ENCODE data around the gene SPINK9.

The SPINK9 gene

DNA sequence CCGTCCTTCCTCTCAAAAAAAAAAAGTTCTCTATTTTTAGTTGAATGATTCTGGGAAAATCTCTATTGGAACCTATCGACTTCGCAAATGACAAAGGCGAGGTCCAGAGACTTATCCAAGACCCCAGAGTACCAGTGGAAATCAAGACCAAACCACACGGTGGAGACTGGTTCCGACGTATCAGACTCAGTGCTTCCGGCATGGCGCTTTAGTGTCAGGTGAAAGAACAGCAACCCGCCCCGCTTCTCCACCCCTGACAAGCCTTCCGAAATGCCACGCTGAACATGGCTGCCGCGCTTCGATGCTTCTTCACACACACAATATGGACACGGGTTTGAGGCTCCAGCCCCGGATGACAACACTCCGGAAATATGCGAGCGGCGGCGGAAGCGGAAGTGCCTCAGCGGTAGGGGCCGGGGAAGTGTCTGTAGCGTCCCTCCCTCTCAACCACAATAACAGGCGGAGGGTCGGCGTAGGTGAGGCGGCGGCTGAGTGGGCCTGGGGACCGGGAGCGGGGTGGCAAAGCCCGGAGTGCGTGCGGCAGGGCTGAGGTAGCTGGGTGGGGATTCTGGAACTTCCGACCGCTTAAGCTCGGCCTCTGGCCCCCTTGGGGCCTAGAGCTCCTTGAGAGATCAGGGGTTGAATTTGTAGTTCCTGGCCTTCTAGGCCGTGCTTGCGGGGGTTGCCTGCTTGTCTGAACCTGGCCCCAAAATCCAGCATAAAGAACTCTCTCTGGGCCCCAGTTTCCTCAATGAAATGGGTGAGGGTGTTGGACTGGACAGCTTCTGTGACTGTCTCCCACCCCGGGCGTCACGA, 48.4 kb downstream of the SPINK9 start, which contains the start of gene FBXO38:
Gene FBXO38 (plus strand): TSS at position 395 of the 816 bp plus-strand sequence. CDS start 10,819 bp downstream, outside the sequence.
- TF ChIP-seq FOXP2 (optimal IDR thresholded peaks at IDR 0.05; ENCODE audit: borderline replicate concordance, extremely low read depth, extremely low read length, insufficient read depth), result peak; percentile 90
- peak; percentile 73 for TF ChIP-seq POLR2AphosphoS5 (IDR thresholded peaks at IDR 0.05; ENCODE audit: low read depth, low read length)
- no peak for TF ChIP-seq SIN3A (IDR thresholded peaks at IDR 0.05; ENCODE audit: borderline replicate concordance, insufficient read depth, low read length)
- TF ChIP-seq TAF1 (IDR thresholded peaks at IDR 0.05; ENCODE audit: borderline replicate concordance, insufficient read depth, low read length), result peak; percentile 56; the same call in 1 of the 2 replicates
- TF ChIP-seq, protein P1, sequence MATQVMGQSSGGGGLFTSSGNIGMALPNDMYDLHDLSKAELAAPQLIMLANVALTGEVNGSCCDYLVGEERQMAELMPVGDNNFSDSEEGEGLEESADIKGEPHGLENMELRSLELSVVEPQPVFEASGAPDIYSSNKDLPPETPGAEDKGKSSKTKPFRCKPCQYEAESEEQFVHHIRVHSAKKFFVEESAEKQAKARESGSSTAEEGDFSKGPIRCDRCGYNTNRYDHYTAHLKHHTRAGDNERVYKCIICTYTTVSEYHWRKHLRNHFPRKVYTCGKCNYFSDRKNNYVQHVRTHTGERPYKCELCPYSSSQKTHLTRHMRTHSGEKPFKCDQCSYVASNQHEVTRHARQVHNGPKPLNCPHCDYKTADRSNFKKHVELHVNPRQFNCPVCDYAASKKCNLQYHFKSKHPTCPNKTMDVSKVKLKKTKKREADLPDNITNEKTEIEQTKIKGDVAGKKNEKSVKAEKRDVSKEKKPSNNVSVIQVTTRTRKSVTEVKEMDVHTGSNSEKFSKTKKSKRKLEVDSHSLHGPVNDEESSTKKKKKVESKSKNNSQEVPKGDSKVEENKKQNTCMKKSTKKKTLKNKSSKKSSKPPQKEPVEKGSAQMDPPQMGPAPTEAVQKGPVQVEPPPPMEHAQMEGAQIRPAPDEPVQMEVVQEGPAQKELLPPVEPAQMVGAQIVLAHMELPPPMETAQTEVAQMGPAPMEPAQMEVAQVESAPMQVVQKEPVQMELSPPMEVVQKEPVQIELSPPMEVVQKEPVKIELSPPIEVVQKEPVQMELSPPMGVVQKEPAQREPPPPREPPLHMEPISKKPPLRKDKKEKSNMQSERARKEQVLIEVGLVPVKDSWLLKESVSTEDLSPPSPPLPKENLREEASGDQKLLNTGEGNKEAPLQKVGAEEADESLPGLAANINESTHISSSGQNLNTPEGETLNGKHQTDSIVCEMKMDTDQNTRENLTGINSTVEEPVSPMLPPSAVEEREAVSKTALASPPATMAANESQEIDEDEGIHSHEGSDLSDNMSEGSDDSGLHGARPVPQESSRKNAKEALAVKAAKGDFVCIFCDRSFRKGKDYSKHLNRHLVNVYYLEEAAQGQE (IDR thresholded peaks at IDR 0.05; ENCODE audit: insufficient read depth in 1 of 2, low read depth in 2 of 2, low read length in 2 of 2), result 0 out of 4 replicates have a peak, but pooled peaks of 1 of the 2 experiments have one; percentile 44

DNA sequence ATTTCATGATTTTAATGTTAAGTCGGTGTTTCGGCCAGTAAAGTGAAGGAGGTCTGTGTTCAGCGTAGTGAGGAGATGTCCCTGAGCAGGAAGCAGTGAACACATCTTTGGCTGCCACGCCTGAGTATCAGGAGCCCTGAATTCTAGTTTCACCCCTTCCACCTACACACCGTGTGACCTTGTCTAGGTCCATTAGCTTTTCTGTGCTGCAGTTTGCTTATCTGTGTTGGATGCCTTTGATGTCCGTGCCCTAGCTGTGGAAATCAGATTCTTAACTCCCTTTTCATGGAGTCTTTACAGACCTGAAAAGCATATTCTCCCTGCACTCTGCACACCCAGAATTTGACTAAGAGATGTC, 49.0 kb downstream of the SPINK9 start:
- no peak for TF ChIP-seq TAF1 (IDR thresholded peaks at IDR 0.05; ENCODE audit: borderline replicate concordance, insufficient read depth, low read length)
- TF ChIP-seq, protein P1 (IDR thresholded peaks at IDR 0.05; ENCODE audit: insufficient read depth in 1 of 2, low read depth in 2 of 2, low read length in 2 of 2), result no peak
- TF ChIP-seq SIN3A (IDR thresholded peaks at IDR 0.05; ENCODE audit: borderline replicate concordance, insufficient read depth, low read length), result no peak

DNA sequence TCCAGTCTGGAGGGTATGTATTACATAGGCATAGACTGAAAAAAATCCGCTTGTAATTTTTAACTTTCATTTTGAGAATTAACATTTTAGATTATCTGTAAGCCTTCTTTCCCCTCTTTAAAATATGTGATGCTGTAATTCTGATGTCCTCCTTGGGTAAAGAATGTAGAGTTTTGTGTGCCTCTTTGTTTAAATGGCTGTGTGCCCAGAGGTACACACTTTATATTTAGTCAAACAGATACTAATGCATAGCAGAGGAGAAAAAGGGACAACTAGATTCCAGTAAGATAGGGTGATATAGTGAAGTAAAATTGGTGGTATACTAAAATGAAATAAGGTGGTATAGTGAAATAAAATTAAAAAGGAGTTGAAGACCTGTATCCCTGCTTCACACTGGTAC, 49.7 kb downstream of the SPINK9 start:
- TF ChIP-seq, protein P1 (IDR thresholded peaks at IDR 0.05; ENCODE audit: insufficient read depth in 1 of 2, low read depth in 2 of 2, low read length in 2 of 2), result no peak
- no peak for TF ChIP-seq FOXP2 (optimal IDR thresholded peaks at IDR 0.05; ENCODE audit: borderline replicate concordance, extremely low read depth, extremely low read length, insufficient read depth)

DNA sequence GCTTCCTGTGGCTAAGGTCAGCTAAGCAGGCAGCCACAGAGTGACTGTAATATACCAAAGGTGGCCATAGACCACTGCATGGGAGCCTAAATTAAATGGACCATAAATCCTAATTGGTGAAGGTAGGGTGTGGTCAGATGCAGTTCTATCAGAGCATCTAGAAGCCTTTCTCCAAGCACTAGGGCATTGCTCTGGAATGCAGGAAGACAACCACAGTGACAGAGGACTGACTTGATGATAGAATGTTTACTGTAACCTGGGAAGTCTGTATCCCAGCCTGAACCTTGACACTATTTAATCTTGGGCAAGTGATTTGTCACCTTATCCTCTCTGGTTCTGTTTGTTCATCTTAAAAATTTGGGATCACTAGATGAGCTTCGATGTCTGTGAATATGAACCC, 50.7 kb downstream of the SPINK9 start:
- no peak for TF ChIP-seq POLR2AphosphoS5 (IDR thresholded peaks at IDR 0.05; ENCODE audit: low read depth, low read length)
- TF ChIP-seq SIN3A (IDR thresholded peaks at IDR 0.05; ENCODE audit: borderline replicate concordance, insufficient read depth, low read length), result no peak
- TF ChIP-seq, protein P1 (IDR thresholded peaks at IDR 0.05; ENCODE audit: insufficient read depth in 1 of 2, low read depth in 2 of 2, low read length in 2 of 2), result no peak
- TF ChIP-seq TAF1 (IDR thresholded peaks at IDR 0.05; ENCODE audit: borderline replicate concordance, insufficient read depth, low read length), result no peak
- TF ChIP-seq FOXP2 (optimal IDR thresholded peaks at IDR 0.05; ENCODE audit: borderline replicate concordance, extremely low read depth, extremely low read length, insufficient read depth), result no peak
